Stimulated activated naive CD4-positive, alpha-beta T cell treated with Interleukin-2 at 50 U/mL for 16 hours (primary cell): ENCODE data around the gene QSOX1.

ENCODE experiments used
- DNase-seq: peaks from one replicate; lab custom pipeline; 2025; lab: John Stamatoyannopoulos, UW

Gene QSOX1

GRCh38 chr1:180151508-180151907 lies 3.2 kb upstream of the QSOX1 start:
- DNase-seq, result no peak

GRCh38 chr1:180152588-180152987 lies 2.1 kb upstream of the QSOX1 start:
- no peak for DNase-seq

DNA sequence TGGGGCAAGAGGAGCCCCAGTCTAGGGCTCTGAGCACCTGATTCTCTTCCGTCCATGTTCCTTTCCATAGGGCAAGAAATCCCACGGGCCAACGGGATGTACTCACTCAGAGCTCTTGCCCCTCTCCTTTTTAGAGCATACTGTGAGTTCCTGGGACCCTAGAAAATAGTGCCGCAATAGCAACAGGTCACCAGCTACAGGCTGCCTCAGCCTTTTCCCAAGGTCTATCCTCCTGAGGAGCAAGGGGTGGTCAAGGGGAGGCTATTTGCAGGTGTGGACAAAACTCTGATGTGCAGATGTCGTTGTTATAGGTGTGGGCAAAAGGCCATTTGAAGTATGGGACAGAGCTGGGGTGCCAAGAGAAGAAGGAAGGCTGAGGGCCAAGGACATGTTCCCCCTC lies 1.6 kb upstream of the QSOX1 start:
- DNase-seq, result no peak

GRCh38 chr1:180154003-180154324 lies 705 bp upstream of the QSOX1 start:
- DNase-seq, result no peak

DNA sequence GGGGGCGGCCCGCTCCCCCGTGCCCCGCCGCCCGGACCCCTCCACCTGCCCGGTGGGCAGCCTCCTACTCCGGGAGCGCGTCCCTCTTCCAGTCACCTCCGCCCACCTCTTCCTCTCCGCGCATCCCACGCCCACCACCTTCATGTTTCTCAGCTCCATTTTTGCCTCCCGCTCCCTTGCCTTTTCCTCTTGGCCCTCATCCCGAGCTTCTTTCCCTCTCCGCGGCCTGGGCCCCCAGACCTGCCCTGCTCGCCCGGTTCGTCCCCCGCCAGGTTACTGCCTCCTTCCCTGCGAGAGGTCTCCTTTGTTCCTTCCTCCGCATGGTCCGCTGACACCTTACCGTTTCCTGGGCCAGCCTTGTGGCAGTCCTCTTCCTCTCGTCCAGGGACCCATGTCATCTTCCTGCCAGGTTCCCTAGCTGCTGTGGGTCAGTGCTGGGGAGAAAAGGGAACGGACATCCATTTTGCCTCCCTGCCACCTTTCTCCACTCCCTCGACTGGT lies 563 bp downstream of the QSOX1 start:
- DNase-seq, result no peak

GRCh38 chr1:180156201-180156600 lies 1.5 kb downstream of the QSOX1 start:
- DNase-seq, result no peak

- no peak for DNase-seq
Measured at GRCh38 chr1:180156631-180157091, 2.0 kb downstream of the QSOX1 start.

DNA sequence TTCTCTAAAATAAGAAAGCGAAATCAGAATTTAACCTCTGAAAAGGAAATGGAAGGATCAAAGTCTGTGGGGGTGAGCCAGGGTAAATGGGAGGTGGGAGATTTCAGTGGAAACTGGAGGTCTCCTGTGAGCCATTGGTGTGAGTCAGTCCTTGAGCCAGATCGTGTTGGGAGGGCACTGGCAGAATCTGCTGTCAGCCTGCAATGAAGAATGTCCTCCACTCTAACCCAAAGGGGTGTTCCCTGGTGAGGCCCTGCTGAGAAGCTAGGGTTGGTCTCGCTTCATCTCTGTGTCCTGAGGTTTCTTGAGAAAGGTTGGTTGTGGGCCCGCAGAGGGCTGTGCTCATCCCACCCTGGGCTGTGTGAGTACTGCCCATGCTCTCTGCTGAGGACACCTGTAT lies 2.4 kb downstream of the QSOX1 start:
- DNase-seq, result no peak

- DNase-seq, result no peak
Measured at GRCh38 chr1:180157576-180158057, 2.9 kb downstream of the QSOX1 start.

- no peak for DNase-seq
Measured at GRCh38 chr1:180158149-180159147, 3.8 kb downstream of the QSOX1 start.

DNA sequence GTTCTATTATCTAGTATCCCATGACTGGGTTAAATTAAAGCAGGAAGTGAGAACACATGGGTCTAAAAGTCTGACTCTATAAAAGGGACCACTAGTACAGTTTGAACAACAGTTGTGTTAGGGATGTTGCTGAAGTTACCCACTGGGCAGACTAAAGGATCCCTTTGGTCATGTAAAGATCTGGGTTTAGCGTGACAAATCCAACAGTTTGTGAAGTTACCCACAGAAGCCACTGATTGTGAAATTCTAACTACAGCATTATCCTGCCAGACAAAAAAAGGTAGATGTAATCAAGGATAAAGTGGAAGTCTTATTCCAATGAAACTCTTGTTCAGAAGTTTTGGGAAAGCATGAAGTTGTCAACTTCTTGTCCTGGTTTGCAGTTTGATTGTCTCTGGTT lies 5.7 kb downstream of the QSOX1 start:
- DNase-seq, result no peak

GRCh38 chr1:180163041-180163440 lies 8.4 kb downstream of the QSOX1 start:
- no peak for DNase-seq

DNA sequence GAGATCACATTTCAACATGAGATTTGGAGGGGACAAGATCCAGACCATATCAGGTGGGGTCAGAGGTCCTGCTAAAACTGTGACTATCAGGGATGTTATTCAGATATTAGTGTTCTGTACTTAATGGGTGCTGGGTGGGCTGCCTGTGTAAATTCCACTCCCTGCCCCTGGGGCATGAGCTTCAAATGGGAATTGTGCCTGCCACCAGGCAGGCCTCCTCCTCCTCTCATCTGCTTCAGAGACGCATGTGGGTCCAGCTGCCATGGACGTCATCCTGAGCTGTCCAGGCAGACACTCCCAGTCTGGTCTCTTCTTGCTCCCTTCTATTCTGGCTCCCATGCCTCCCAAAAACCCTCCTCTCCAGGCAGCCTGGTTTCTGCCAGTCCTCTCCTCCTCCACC lies 10.4 kb downstream of the QSOX1 start:
- DNase-seq, result no peak

- DNase-seq, result no peak
Measured at GRCh38 chr1:180165509-180166435, 11.1 kb downstream of the QSOX1 start.

DNA sequence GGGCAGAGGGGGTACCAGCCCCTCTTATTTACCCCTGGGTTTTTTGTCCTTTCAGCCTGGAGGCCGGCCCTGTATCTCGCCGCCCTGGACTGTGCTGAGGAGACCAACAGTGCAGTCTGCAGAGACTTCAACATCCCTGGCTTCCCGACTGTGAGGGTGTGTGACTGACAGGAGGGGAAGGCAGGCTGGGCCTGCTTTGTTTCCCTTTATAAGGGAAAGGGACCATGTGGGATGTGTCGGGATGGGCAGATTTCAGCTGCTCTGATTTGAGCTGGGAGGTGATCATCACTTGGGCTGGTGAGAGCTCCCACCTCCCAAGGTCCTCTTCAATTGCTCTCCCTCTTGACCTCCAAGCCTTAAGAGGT lies 11.7 kb downstream of the QSOX1 start:
- DNase-seq, result no peak

DNA sequence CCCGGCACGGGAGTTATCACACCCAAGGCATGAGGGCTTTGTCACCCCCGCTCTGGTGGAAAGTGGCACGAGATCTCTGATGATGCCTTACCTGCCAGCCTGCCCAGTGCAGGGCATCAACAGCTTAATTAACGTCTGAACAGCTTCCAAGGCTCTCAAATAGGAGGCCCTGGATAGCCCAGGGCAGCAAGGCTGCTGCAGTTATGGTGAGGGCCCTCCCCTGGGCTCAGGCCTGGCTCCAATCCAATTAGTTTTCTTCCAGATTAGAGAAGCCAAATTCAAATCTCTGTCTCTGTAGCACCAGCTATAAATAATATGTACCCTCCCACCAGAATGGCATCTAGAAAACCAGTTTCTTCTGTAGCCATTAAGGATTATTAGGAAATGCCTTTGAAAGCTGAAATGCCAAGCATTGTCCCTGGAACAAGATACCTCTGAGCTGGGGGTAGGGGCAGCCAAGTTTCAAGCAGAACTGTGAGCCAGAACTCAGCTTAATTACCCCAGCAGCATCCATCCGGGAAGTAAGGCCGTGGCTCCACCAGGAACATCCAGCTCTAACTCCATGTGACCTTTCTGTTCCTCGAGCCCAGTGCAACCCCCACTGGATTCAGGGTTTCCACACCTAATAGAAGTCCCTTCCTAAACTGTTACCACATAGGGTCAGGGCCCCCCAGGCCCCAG lies 12.5 kb downstream of the QSOX1 start:
- DNase-seq, result no peak

DNA sequence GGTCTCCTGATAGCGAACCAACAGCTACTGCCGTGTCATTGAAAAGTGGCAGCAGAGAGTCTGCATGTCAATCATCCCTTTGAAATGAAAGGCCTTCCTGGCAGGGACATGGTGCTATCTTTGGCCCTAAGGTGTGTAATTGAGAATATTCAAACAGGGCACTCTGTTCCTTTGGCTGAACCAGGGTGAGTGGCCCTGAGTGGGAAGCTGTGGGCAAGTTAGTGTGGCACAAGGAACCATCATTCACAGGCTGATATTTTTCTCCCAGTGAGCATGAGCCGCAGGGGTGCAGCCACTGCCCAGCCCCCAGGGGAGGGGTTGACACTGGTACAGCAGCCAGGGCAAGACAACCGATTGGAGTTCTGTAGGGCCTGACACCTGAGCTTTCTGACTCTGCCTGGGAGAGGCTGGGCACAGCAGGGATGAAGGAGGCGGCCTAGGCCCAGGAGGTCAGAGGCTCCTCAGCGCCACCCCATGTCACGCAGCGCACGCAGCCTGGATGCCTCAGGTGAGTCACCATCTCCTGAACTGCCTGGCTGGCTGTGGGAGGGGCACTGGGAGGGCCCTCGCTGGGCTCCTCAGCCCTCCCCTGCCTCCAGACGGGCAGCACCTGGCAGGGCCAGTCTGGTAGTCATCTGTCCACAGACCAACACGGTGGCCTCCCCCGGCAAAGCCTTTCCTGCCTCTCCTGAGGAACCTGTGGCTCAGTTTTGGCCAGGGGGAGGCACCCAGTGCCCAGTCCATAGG lies 13.2 kb downstream of the QSOX1 start:
- DNase-seq, result no peak

DNA sequence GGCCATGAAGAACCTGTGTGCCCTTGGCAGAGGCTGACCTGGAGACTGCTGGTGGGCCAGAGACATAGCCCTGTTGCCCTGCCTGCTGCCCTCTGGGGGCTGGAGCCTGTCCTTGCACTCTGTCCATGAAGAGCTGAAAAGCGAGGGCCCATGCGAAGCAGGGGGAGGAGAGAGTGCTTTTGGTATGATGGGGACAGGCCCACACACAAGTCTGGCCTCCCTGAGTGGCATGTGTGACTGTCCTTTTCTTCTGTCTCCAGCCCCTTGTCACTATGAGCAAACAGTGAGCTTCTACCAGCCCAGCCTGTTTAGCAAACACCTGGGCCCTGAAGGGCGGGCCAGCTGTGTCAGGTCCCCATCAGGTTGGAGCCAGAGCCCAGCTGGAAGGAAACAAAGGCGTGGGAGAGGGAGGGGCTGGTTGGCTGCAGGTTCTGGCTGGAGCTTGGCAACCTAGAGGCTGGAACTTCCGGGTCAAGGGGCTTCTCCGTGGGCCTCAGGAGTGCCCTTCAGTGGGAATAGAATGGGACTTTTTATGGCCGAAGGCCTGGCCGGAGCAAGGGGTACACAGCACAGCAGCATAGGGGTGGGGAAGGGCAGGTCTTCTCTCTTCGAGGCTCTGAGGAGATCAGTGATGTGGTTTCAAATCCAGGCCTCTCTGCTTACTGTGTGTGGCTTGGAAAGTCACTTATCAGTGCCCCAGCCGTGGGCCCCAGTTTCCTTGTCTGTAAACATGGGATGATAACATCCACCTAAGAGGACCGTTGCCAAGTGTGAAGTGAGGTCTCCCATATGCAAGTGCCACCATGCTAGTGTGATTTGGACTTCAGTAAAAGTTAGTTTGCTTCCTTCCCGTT lies 14.3 kb downstream of the QSOX1 start:
- DNase-seq, result no peak

DNA sequence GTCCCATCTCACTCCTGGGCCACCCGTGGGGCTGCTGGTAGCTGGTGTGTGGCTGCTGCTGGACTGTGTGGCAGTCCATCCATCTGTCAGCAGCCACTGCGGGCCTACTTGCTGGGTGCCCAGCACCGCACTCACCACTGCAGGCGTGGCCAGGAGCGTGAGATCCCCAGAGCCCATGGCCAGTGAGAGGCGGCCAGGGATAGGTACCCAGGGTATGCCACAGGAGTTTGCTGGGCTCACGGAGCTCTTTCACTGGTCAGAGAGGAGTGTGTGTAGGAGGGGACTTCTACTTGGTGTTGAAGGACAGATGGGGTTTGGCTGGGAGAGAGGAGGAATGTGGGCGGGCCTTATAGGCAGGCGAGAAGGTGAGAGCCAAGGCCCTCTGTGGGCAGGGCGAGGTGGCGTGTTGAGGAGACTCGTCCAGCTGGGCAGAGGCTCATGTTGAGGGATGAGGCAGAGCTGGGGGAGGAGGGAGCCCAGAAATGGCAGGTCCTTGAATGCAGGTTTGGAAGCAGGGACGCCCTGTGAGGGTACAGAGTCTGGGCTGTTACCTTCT lies 15.0 kb downstream of the QSOX1 start:
- DNase-seq, result no peak
